Cardiac muscle cell (in vitro differentiated cells and primary cell): Measurements from ENCODE around the gene TRIP12. TPM values are rescaled to one million over a fixed set of nuclear protein-coding genes. Genes with fewer than 3 reads are reported as not detected.
"Not testable (repeated sequence)": the region's sequence is repeated elsewhere in the genome, so short reads cannot be mapped to it uniquely, and the experiment has no call there.

Source experiments
- DNase-seq, 2 donors: peaks; one replicate each; pipeline versions ENCODE4 v3.0.0 to v3.0.0-alpha.2; 2010 to 2017; ENCODE audit warnings: low read depth in 1 of 2, low spot score in 1 of 2
- H3K27ac ChIP-seq: fragments of 200-600 bp; sonication (generic); 2 replicates; pipeline ENCODE4 v1.5.1; 2016
- H3K27me3 ChIP-seq: fragments of 200-600 bp; sonication (generic); 2 replicates; pipeline ENCODE4 v1.6.0; 2016; ENCODE audit warnings: control low read depth
- H3K36me3 ChIP-seq: fragments of 200-600 bp; sonication (generic); 2 replicates; pipeline ENCODE4 v1.5.1; 2016; ENCODE audit warnings: control low read depth
- H3K4me1 ChIP-seq: fragments of 200-600 bp; sonication (generic); 2 replicates; pipeline ENCODE4 v1.8.1; 2017; ENCODE audit warnings: low read depth, mild to moderate bottlenecking, mixed run types
- H3K4me3 ChIP-seq: fragments of 200-600 bp; sonication (generic); 2 replicates; pipeline ENCODE4 v1.5.1; 2016; ENCODE audit warnings: mild to moderate bottlenecking
- H3K9me3 ChIP-seq: fragments of 200-600 bp; sonication (generic); 2 replicates; pipeline ENCODE4 v1.5.1; 2017; ENCODE audit warnings: low read depth, mild to moderate bottlenecking, control low read depth
- CTCF ChIP-seq: IDR thresholded peaks from 2 replicates; pipeline ENCODE4 v1.5.1; 2012; ENCODE audit warnings: low read depth, mild to moderate bottlenecking, low read length
- polyA plus RNA-seq: library from polyadenylated mRNA; unstranded; fragments of >200 nt; fragmentation: Nextera tagmentation; extraction: Ambion mirVana; gene quantifications from 2 replicates; pipeline ENCODE4 v1.2.1, GENCODE V29; 2016
- total RNA-seq: library from RNA; depleted of rRNA; stranded (reverse); fragments of >200 nt; gene quantifications from 2 replicates; pipeline ENCODE4 v1.2.3, GENCODE V29; 2016

Gene TRIP12
- total and polyA plus RNA-seq, 2 experiments from 2014 or later: 57.5 to 190 TPM

- no peaks in the 10 kb centered on the region for H3K27me3 ChIP-seq
- H3K27ac ChIP-seq: no peak overlapping the region
- H3K4me3 ChIP-seq: no peak overlapping the region
- DNase-seq: no peak
- no peaks in the 10 kb centered on the region for H3K9me3 ChIP-seq
- no peak for TF ChIP-seq CTCF
- H3K36me3 ChIP-seq: no peaks in the 10 kb centered on the region
- peaks cover 4% of the 10 kb centered on the region for H3K4me1 ChIP-seq
These were observed 172.9 kb downstream of the TRIP12 start for GRCh38 chr2:229748950-229749349.

DNA sequence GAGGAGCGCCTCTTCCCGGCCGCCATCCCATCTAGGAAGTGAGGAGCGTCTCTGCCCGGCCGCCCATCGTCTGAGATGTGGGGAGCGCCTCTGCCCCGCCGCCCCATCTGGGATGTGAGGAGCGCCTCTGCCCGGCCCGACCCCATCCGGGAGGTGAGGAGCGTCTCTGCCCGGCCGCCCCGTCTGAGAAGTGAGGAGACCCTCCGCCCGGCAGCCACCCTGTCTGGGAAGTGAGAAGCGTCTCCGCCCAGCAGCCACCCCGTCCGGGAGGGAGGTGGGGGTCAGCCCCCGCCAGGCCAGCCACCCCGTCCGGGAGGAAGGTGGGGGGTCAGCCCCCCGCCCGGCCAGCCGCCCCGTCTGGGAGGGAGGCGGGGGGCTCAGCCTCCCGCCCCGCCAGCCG is 179.1 kb downstream of the TRIP12 start:
- not testable (repeated sequence) for H3K9me3 ChIP-seq, H3K27ac ChIP-seq, H3K27me3 ChIP-seq, H3K36me3 ChIP-seq, H3K4me3 ChIP-seq, H3K4me1 ChIP-seq, DNase-seq

- no peaks in the 10 kb centered on the region for H3K4me1 ChIP-seq
- no peaks in the 10 kb centered on the region for H3K36me3 ChIP-seq
- no peak for TF ChIP-seq CTCF
- H3K27ac ChIP-seq: no peak overlapping the region
- no peaks in the 10 kb centered on the region for H3K27me3 ChIP-seq
- H3K4me3 ChIP-seq: no peak overlapping the region
- H3K9me3 ChIP-seq: no peaks in the 10 kb centered on the region
- no peak for DNase-seq
These were observed 181.5 kb downstream of the TRIP12 start for GRCh38 chr2:229740279-229740678.

- Histone ChIP-seq H3K4me1 (no peaks in the 10 kb centered on the region), H3K27me3 (no peaks in the 10 kb centered on the region), H3K27ac (no peak overlapping the region), H3K36me3 (no peaks in the 10 kb centered on the region), H3K9me3 (no peaks in the 10 kb centered on the region), H3K4me3 (no peak overlapping the region)
- DNase-seq: no peak
- TF ChIP-seq CTCF: no peak
These were observed 183.7 kb downstream of the TRIP12 start for GRCh38 chr2:229738024-229738625.

DNA sequence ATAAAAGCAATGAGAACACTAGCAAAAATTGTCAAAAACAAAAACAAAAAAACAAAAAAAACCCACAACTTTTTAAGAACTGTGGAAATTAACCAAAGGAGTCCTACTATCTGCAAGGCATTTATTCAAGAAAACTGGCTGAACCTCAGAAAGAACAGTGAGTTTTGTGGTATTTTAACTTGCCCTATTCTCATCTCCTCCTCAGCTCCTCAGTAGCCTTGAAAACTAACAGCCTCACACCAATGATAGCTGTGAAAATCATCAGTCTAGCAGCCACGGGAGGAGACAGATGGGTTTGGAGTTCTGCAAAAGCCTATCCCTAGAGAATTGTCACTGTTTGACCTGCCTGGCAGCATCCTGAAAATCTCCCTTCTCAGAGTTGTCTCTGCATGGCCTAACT is 187.4 kb downstream of the TRIP12 start:
- no peak for TF ChIP-seq CTCF
- H3K27ac ChIP-seq: no peak overlapping the region

GRCh38 chr2:229733611-229734245 is 188.1 kb downstream of the TRIP12 start:
- H3K27ac ChIP-seq: no peak overlapping the region
- DNase-seq: no peak
- H3K36me3 ChIP-seq: no peaks in the 10 kb centered on the region
- no peaks in the 10 kb centered on the region for H3K9me3 ChIP-seq
- no peak overlapping the region for H3K4me3 ChIP-seq
- no peaks in the 10 kb centered on the region for H3K27me3 ChIP-seq
- H3K4me1 ChIP-seq: no peaks in the 10 kb centered on the region
- no peak for TF ChIP-seq CTCF

More for the DNA sequence above, 187.4 kb downstream of the TRIP12 start:
- no peak for DNase-seq
- no peaks in the 10 kb centered on the region for H3K27me3 ChIP-seq
- no peaks in the 10 kb centered on the region for H3K4me1 ChIP-seq
- H3K4me3 ChIP-seq: no peak overlapping the region
- no peaks in the 10 kb centered on the region for H3K36me3 ChIP-seq
- no peaks in the 10 kb centered on the region for H3K9me3 ChIP-seq
